Spleen (tissue), 7 donors: ENCODE measurements around the gene MREG.

Experiments
- POLR2A ChIP-seq, 3 donors: fragments of 450-650 bp; IDR thresholded peaks; one replicate each; pipeline ENCODE4 v1.5.1; 2017; ENCODE audit warnings: antibody characterized with exemption in 3 of 3, mild to moderate bottlenecking in 1 of 3
- POLR2AphosphoS5 ChIP-seq, 3 donors: sonication (generic); formaldehyde crosslinking; IDR thresholded peaks; one replicate each; pipeline ENCODE4 v1.5.1; 2017; ENCODE audit warnings: antibody characterized with exemption in 3 of 3
- TF ChIP-seq, protein P1 (sequence below), 11 experiments: fragments of 200-600 bp in 7 of 11; fragments of 450-650 bp in 4 of 11; sonication (generic) in 4 of 11; IDR thresholded peaks in 8 of 11; conservative IDR thresholded peaks in 3 of 11; 1 replicate in 7 of 11; 2 replicates in 4 of 11; pipeline versions ENCODE4 v1.4.0 to v1.8.0; 2016 to 2021; ENCODE audit warnings: antibody characterized with exemption in 11 of 11, inconsistent platforms in 4 of 11, mild to moderate bottlenecking in 1 of 11
- donor health status: DM: no; HTN: no; CAD: no; lungs with moderate emphysema.
- donor health status: DM: no; HTN: no; CAD: no.
- donor health status: DM: no; HTN: no; CAD: no.

DNA sequence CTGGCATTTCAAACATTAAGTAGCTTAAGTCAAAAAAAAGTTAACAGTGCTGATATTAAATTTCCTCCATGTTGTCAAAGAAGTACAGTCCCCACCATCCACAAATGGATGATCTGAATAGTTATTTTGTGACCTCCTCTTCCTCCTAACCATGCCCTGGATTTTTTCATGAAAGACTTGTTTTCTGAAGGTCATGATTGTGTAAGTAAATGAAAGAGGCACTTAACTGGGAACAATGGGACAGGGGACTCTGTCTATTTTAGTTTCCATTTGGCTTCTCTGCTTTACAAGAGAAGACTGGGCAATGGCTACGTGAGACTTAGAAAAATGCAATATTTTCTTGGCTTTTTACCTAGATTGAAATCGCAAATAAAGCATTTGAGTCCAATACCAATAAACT lies 36.1 kb upstream of the MREG start:
- TF ChIP-seq, protein P1, sequence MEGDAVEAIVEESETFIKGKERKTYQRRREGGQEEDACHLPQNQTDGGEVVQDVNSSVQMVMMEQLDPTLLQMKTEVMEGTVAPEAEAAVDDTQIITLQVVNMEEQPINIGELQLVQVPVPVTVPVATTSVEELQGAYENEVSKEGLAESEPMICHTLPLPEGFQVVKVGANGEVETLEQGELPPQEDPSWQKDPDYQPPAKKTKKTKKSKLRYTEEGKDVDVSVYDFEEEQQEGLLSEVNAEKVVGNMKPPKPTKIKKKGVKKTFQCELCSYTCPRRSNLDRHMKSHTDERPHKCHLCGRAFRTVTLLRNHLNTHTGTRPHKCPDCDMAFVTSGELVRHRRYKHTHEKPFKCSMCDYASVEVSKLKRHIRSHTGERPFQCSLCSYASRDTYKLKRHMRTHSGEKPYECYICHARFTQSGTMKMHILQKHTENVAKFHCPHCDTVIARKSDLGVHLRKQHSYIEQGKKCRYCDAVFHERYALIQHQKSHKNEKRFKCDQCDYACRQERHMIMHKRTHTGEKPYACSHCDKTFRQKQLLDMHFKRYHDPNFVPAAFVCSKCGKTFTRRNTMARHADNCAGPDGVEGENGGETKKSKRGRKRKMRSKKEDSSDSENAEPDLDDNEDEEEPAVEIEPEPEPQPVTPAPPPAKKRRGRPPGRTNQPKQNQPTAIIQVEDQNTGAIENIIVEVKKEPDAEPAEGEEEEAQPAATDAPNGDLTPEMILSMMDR (IDR thresholded peaks at IDR 0.05 in 8 of 11, conservative IDR thresholded peaks at IDR 0.05 in 3 of 11), result no peak
- no peak for TF ChIP-seq POLR2A (IDR thresholded peaks at IDR 0.05)
- TF ChIP-seq POLR2AphosphoS5 (IDR thresholded peaks at IDR 0.05), result no peak
